Activated naive CD8-positive, alpha-beta T cell (primary cell): Measurements from ENCODE around the gene ZMYND8.
A peak's percentile ranks its signal among the peaks of the same experiment; 100 is the strongest.

Source experiments
- H3K27ac Mint-ChIP-seq: one replicate; pipeline ENCODE4 v1.8.0; 2021; ENCODE audit warnings: mixed read lengths
- H3K27me3 Mint-ChIP-seq: one replicate; pipeline ENCODE4 v1.8.0; 2021; ENCODE audit warnings: mixed read lengths
- H3K36me3 Mint-ChIP-seq: one replicate; pipeline ENCODE4 v1.8.0; 2021; ENCODE audit warnings: mixed read lengths
- H3K4me1 Mint-ChIP-seq: one replicate; pipeline ENCODE4 v1.8.0; 2021; ENCODE audit warnings: low read depth, mixed read lengths
- H3K4me3 Mint-ChIP-seq: one replicate; pipeline ENCODE4 v1.8.0; 2021; ENCODE audit warnings: mild to moderate bottlenecking, mixed read lengths
- H3K9me3 Mint-ChIP-seq: one replicate; pipeline ENCODE4 v1.8.0; 2021; ENCODE audit warnings: low read depth, mixed read lengths

The ZMYND8 gene

GRCh38 chr20:47335251-47336128 lies 21.0 kb downstream of the ZMYND8 start:
- H3K4me3 Mint-ChIP-seq = no peak overlapping the region
- H3K4me1 Mint-ChIP-seq = peaks cover 71% of the 10 kb centered on the region
- H3K9me3 Mint-ChIP-seq = no peaks in the 10 kb centered on the region
- no peaks in the 10 kb centered on the region for H3K27me3 Mint-ChIP-seq
- H3K27ac Mint-ChIP-seq = peak overlapping the region; percentile 77
- H3K36me3 Mint-ChIP-seq = peaks cover 15% of the 10 kb centered on the region

DNA sequence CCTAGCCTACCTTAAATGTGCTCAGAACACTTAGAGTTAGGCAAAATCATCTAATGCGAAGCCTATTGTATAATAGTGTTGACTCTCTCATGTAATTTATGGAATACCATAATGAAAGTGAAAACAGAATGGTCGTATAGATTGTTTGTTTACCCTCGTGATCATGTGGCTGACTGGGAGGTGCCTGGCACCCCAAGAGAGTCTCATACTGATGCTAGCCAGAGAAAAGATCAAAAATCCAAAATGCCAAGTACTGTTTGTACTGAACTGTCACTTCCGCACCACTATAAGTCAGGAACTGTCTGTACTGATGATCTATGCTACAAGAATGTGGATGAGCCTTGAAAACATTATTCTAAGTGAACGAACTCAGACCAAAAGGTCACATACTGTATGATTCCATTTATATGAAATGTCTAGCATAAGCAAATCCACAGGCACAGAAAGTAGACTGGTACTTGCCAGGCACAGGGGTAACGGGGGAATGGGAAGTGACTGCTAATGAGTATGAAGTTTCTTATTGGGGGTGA lies 22.4 kb downstream of the ZMYND8 start:
- H3K4me1 Mint-ChIP-seq = peaks cover 75% of the 10 kb centered on the region
- H3K36me3 Mint-ChIP-seq = peaks cover 15% of the 10 kb centered on the region
- no peaks in the 10 kb centered on the region for H3K9me3 Mint-ChIP-seq
- H3K4me3 Mint-ChIP-seq = peak overlapping the region; percentile 72
- peak overlapping the region; percentile 77 for H3K27ac Mint-ChIP-seq
- H3K27me3 Mint-ChIP-seq = no peaks in the 10 kb centered on the region

DNA sequence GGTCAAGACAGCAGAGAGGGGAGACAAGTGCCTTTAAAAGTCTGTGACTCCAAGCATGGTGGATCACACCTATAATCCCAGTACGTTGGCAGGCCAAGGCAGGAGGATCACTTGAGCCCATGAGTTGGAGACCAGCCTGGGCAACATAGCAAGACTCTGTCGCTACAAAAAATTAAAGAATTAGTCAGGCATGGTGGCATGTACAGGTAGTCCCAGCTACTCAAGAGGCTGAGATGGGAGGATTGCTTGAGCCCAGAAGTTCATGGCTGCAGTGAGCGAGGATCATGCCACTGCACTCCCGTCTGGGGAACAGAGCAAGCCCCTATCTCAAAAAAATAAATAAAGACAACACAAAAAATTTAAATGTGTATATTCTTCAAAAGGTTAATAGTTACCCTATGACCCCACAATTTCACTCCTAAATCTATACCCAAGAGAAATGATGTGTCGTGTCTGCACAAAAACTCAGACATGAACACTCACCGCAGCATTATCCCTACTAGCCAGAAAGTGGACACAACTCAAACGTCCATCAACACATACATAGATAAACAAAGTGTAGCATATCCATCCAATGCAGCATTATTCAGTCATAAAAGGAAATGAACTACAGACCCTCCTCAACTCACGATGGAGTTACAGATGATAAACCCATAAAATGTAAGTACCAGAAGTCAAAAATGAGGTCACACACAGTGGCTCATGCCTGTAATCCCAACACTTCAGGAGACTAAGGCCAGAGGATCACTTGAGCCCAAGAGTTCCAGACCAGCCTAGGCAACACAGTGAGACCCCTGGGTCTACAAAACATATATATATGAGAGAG lies 23.9 kb downstream of the ZMYND8 start:
- Mint-ChIP-seq H3K9me3 (no peaks in the 10 kb centered on the region), H3K27me3 (no peaks in the 10 kb centered on the region), H3K4me3 (no peak overlapping the region), H3K36me3 (peaks cover 18% of the 10 kb centered on the region), H3K27ac (peak overlapping the region; percentile 71), H3K4me1 (peaks cover 76% of the 10 kb centered on the region)

- Mint-ChIP-seq H3K36me3 (peaks cover 18% of the 10 kb centered on the region), H3K4me1 (peaks cover 72% of the 10 kb centered on the region), H3K4me3 (no peak overlapping the region), H3K9me3 (no peaks in the 10 kb centered on the region), H3K27me3 (no peaks in the 10 kb centered on the region), H3K27ac (peak overlapping the region; percentile 69)
These were observed 25.4 kb downstream of the ZMYND8 start for GRCh38 chr20:47330933-47331708.

DNA sequence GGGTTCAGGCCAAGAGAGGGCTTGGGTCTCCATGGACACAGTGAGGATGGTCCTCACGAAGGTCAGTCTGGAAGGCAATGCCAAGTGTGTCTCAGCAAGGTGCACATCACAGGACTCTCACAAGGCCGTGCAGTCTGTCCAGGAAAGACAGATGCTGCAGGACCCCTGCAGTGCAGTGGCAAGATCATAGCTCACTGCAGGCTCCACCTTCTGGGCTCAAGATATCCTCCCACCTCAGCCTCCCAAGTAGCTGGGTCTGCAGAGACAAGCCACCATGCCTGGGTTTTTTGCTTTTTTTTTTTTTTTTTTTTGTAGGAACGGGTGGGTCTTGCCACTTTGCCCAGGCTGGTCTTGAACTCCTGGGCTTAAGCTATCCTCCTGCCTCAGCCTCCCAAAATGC lies 26.4 kb downstream of the ZMYND8 start:
- peaks cover 66% of the 10 kb centered on the region for H3K4me1 Mint-ChIP-seq
- no peak overlapping the region for H3K27ac Mint-ChIP-seq
- no peaks in the 10 kb centered on the region for H3K27me3 Mint-ChIP-seq
- H3K36me3 Mint-ChIP-seq = peaks cover 20% of the 10 kb centered on the region
- no peaks in the 10 kb centered on the region for H3K9me3 Mint-ChIP-seq
- no peak overlapping the region for H3K4me3 Mint-ChIP-seq

DNA sequence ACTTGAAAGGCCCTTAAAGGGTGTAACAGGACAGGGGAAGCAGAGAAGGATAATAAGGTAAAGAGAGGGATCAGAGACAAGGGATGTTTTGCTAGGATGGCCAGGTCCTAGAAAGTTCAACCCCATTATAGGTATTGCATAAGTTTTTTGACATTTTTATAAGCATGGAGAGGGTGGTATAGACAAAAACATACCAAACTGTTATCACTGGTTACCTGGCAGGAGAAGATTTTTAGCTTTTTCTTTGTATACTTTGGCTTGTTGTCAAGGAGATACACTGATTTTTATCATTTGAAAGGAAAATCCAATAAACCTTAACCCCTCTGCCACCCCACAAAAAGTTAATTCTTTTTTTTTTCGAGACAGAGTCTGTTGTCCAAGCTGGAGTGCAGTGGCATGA lies 28.4 kb downstream of the ZMYND8 start:
- Mint-ChIP-seq H3K9me3 (no peaks in the 10 kb centered on the region), H3K4me3 (no peak overlapping the region), H3K27ac (peak overlapping the region; percentile 11), H3K36me3 (peaks cover 16% of the 10 kb centered on the region), H3K27me3 (no peaks in the 10 kb centered on the region), H3K4me1 (peaks cover 64% of the 10 kb centered on the region)

GRCh38 chr20:47327711-47328110 lies 28.8 kb downstream of the ZMYND8 start:
- no peaks in the 10 kb centered on the region for H3K9me3 Mint-ChIP-seq
- peaks cover 60% of the 10 kb centered on the region for H3K4me1 Mint-ChIP-seq
- H3K27ac Mint-ChIP-seq = peak overlapping the region; percentile 11
- H3K27me3 Mint-ChIP-seq = no peaks in the 10 kb centered on the region
- no peak overlapping the region for H3K4me3 Mint-ChIP-seq
- peaks cover 13% of the 10 kb centered on the region for H3K36me3 Mint-ChIP-seq

DNA sequence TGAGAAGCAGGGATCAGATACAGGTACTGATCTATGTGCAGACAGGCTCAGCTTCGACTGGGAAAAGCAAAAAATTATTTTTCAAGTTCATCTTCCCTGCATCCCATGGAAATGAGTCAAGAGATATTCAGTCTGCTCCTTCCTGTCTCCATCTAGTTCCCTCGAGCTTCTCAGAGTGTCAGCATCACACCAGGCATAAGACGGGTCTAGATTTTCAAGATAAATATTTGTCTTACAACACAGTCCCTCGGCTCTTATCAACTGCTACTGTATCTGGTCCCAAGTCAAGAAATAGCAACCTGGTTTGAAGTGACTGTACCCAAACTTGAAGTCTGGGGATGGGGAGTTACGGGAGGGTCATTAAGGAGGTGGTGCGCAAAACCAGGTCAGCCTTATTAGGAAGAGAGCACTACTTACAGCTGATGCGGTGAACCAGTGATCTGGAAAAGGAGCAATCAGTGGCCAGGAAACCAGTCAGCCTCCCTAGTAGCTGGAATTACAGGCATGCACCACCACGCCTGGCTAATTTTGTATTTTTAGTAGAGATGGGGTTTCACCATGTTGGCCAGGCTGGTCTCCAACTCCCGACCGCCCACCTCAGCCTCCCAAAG lies 29.7 kb downstream of the ZMYND8 start:
- no peaks in the 10 kb centered on the region for H3K27me3 Mint-ChIP-seq
- peaks cover 9% of the 10 kb centered on the region for H3K36me3 Mint-ChIP-seq
- H3K4me3 Mint-ChIP-seq = no peak overlapping the region
- H3K9me3 Mint-ChIP-seq = no peaks in the 10 kb centered on the region
- peaks cover 54% of the 10 kb centered on the region for H3K4me1 Mint-ChIP-seq
- H3K27ac Mint-ChIP-seq = peak overlapping the region; percentile 50

GRCh38 chr20:47325242-47325641 lies 31.3 kb downstream of the ZMYND8 start:
- peaks cover 53% of the 10 kb centered on the region for H3K4me1 Mint-ChIP-seq
- peaks cover 5% of the 10 kb centered on the region for H3K36me3 Mint-ChIP-seq
- no peaks in the 10 kb centered on the region for H3K27me3 Mint-ChIP-seq
- H3K27ac Mint-ChIP-seq = peak overlapping the region; percentile 85
- H3K4me3 Mint-ChIP-seq = no peak overlapping the region
- no peaks in the 10 kb centered on the region for H3K9me3 Mint-ChIP-seq

DNA sequence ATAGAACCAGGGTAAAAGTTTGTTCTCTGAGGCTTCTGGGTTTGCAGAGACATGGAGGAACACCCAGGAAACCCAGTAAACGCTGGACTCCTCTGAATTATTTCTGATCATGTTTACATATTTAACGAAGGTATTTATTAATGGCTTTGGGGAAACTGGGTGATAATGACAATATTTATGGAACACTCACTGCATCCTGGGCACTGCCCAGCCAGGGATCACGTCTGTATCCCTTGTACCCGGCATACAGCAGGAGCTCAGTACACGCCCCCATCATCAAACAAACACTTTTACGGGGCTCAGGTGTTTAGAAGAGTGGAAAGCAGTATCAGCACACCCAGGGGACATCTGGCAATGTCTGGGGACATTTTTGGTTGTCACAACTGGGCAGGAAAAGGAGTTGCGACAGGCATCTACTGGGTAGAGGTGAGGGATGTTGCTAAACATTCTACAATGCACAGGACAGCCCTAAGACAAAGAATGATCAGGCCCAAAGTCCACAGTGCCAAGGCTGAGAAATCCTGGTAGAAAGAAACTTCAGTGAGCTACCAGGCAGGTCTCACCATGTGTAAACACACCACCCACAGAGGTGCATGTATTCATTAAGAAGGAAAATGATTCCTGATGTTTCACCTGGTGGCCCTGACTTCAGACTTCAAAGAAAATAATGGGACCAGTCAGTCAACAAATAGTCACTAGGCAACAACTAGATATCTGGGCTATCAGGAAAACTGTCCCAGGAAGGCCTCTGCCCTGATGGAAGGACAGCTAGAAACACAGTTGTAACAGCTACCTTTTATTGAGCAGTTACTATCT lies 35.3 kb downstream of the ZMYND8 start:
- Mint-ChIP-seq H3K4me1 (peaks cover 67% of the 10 kb centered on the region), H3K36me3 (peaks cover 3% of the 10 kb centered on the region), H3K27ac (peak overlapping the region; percentile 85), H3K4me3 (no peak overlapping the region), H3K27me3 (no peaks in the 10 kb centered on the region), H3K9me3 (no peaks in the 10 kb centered on the region)

DNA sequence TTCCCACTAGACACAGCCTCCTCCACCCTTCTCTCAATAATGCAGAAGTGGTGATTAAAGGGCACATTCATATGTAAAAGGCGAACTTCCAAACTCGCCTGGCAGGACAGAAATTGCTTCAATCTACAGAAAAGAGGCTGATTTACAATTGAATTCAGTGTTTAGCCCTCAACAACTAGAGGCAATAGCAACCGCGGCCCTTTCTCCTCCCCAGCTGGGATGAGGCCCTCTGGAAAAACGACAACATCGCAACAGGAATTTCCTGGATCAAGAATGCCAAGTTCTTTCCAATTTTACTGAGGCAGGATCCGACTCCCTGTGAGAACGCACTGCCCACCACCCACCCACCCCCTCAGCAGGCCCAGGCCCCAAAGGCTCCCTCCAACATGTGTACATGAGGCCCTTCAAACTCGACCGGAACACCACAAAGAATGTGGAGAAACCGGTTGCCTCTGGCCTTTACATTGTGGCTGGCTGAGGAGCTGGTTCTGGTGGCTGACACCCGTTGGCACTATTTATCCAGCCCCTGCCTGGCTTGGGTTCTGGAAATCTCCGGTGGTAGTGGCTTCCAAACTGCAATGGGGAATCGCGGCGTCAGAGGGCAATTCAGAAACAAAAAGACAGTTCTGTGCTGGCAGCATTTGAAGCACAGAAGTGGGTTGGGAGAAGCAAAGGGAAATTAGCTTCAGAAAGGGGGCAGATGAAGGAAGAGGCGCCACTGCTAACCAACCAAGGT lies 36.8 kb downstream of the ZMYND8 start:
- Mint-ChIP-seq H3K9me3 (no peaks in the 10 kb centered on the region), H3K27ac (peak overlapping the region; percentile 96), H3K4me1 (peaks cover 76% of the 10 kb centered on the region), H3K36me3 (no peaks in the 10 kb centered on the region), H3K4me3 (peak overlapping the region; percentile 65), H3K27me3 (no peaks in the 10 kb centered on the region)

DNA sequence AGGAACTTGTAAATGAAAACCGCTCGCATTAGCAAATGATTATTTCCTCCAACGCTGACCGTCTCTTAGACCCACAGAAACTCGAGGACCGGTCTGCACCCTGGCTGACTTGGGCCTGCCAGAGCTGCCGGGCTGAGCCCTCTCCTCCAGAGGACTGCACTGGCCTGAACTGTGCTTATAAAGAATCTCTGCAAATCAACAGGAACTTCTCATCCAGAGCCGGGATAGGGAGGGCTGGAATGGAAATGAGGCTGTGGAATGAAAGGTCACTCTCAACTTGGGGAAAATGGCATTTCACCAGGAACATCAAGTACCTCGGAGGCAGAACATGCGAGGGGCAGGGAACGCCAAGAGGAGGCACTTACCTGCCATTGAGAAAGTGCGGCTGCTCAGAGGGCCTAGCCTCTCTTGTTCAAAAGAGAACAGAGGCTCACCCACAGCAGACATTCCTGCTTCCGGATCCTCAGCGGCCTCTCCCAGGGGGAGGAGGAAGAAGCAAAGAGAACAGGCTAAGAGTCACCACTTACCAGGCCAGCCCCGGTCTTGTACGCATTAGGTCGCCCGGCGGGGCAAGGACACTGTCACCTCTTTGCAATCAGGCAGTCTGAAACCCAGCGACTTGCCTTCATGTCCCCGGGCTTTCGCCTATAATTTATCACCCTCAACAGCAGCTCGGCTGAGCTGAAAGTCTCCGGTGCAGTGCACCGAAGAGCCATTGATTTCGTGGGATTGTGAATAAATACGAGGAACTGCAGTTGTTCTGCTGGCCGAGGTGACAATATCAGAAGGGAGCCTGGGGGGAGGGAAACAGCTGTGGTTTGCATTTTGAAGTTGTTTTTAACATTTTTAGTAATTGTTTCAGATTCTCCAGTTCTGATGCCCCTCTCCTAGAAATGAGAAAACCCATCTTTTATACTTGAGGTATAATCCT lies 37.6 kb downstream of the ZMYND8 start:
- Mint-ChIP-seq H3K36me3 (no peaks in the 10 kb centered on the region), H3K27ac (peak overlapping the region; percentile 96), H3K4me1 (peaks cover 76% of the 10 kb centered on the region), H3K4me3 (peak overlapping the region; percentile 65), H3K27me3 (no peaks in the 10 kb centered on the region), H3K9me3 (no peaks in the 10 kb centered on the region)
